ENCODE data around the gene MRPS11. TPM values are rescaled to one million over a fixed set of nuclear protein-coding genes. Genes with fewer than 3 reads are reported as not detected.
A peak's percentile ranks its signal among the peaks of the same experiment; 100 is the strongest.
"Not testable (repeated sequence)": the region's sequence is repeated elsewhere in the genome, so short reads cannot be mapped to it uniquely, and the experiment has no call there.

The MRPS11 gene
- 54.5 TPM for polyA plus RNA-seq (2013, experiment 1 of 2; ENCODE audit: insufficient read length)
- polyA plus RNA-seq (2013, experiment 2 of 2; ENCODE audit: insufficient read length), result 49.9 TPM

- DNase-seq, result peak; percentile 90
These were observed at the start of gene MRPS11, which contains the start of gene MRPL46 for GRCh38 chr15:88467073-88467934. TSS of gene MRPS11 (plus strand) at chr15:88467708. CDS start at chr15:88467718, 10 bp downstream. TSS of gene MRPL46 (minus strand) at chr15:88467388. CDS start at chr15:88467377, 11 bp downstream.

- DNase-seq, result peak; percentile 25
These were observed 47.7 kb upstream of the MRPS11 start for GRCh38 chr15:88419830-88420229.

- no peak for DNase-seq
These were observed 44.2 kb upstream of the MRPS11 start for GRCh38 chr15:88423331-88423730.

GRCh38 chr15:88426304-88426703, 41.2 kb upstream of the MRPS11 start:
- no peak for DNase-seq

- no peak for DNase-seq
These were observed 39.5 kb upstream of the MRPS11 start for GRCh38 chr15:88428053-88428452.

- DNase-seq, result no peak
These were observed 38.5 kb upstream of the MRPS11 start for GRCh38 chr15:88428805-88429605.

GRCh38 chr15:88430051-88430450, 37.5 kb upstream of the MRPS11 start:
- no peak for DNase-seq

- DNase-seq, result no peak
These were observed 36.1 kb upstream of the MRPS11 start for GRCh38 chr15:88431441-88431840.

GRCh38 chr15:88433046-88433685, 34.3 kb upstream of the MRPS11 start:
- no peak for DNase-seq

- not testable (repeated sequence) for DNase-seq
These were observed 33.4 kb upstream of the MRPS11 start for GRCh38 chr15:88434106-88434505.

- DNase-seq, result no peak
These were observed 29.3 kb upstream of the MRPS11 start for GRCh38 chr15:88438181-88438580.

GRCh38 chr15:88440021-88440420, 27.5 kb upstream of the MRPS11 start:
- DNase-seq, result peak; percentile 57

- no peak for DNase-seq
These were observed 26.3 kb upstream of the MRPS11 start for GRCh38 chr15:88441076-88441730.

GRCh38 chr15:88447206-88447605, 20.3 kb upstream of the MRPS11 start:
- DNase-seq, result no peak

- no peak for DNase-seq
These were observed 19.8 kb upstream of the MRPS11 start for GRCh38 chr15:88447741-88448140.

- DNase-seq, result no peak
These were observed 18.5 kb upstream of the MRPS11 start for GRCh38 chr15:88448991-88449461.

- no peak for DNase-seq
These were observed 17.9 kb upstream of the MRPS11 start for GRCh38 chr15:88449581-88449980.

- DNase-seq, result peak; percentile 73
These were observed 17.2 kb upstream of the MRPS11 start for GRCh38 chr15:88450125-88450798.

- no peak for DNase-seq
These were observed 13.9 kb upstream of the MRPS11 start for GRCh38 chr15:88453651-88454050.

- no peak for DNase-seq
These were observed 13.3 kb upstream of the MRPS11 start for GRCh38 chr15:88454236-88454635.
